H7 (cell line): ENCODE data around the gene PLAAT5. TPM values are rescaled to one million over a fixed set of nuclear protein-coding genes. Genes with fewer than 3 reads are reported as not detected.
"Not testable (repeated sequence)": the region's sequence is repeated elsewhere in the genome, so short reads cannot be mapped to it uniquely, and the experiment has no call there.

Experiments used
- DNase-seq: peaks from one replicate; pipeline ENCODE4 v3.0.0; 2012
- H3K27me3 ChIP-seq: 2 replicates; pipeline ENCODE4 v1.6.0; 2011; ENCODE audit warnings: mild to moderate bottlenecking, low read length; ENCODE audit not compliant: control insufficient read depth, insufficient read depth
- H3K36me3 ChIP-seq: replicated peaks from 2 replicates; pipeline ENCODE4 v1.5.1; 2011; ENCODE audit warnings: low read length; ENCODE audit not compliant: control insufficient read depth, insufficient read depth
- H3K4me3 ChIP-seq: 2 replicates; pipeline ENCODE4 v1.5.1; 2011; ENCODE audit warnings: low read depth, mild to moderate bottlenecking, control low read depth, low read length, moderate library complexity; ENCODE audit not compliant: insufficient read depth
- total RNA-seq: library from RNA; depleted of rRNA; stranded (reverse); fragments of >200 nt; shearing (Covaris generic); gene quantifications from 2 replicates; pipeline ENCODE4 v1.2.3, GENCODE V29; 2014; rRNA removed

Gene PLAAT5, protein sequence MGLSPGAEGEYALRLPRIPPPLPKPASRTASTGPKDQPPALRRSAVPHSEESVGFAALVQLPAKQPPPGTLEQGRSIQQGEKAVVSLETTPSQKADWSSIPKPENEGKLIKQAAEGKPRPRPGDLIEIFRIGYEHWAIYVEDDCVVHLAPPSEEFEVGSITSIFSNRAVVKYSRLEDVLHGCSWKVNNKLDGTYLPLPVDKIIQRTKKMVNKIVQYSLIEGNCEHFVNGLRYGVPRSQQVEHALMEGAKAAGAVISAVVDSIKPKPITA
- total RNA-seq, result 29.6 and 30.0 TPM in 2 replicates

DNA sequence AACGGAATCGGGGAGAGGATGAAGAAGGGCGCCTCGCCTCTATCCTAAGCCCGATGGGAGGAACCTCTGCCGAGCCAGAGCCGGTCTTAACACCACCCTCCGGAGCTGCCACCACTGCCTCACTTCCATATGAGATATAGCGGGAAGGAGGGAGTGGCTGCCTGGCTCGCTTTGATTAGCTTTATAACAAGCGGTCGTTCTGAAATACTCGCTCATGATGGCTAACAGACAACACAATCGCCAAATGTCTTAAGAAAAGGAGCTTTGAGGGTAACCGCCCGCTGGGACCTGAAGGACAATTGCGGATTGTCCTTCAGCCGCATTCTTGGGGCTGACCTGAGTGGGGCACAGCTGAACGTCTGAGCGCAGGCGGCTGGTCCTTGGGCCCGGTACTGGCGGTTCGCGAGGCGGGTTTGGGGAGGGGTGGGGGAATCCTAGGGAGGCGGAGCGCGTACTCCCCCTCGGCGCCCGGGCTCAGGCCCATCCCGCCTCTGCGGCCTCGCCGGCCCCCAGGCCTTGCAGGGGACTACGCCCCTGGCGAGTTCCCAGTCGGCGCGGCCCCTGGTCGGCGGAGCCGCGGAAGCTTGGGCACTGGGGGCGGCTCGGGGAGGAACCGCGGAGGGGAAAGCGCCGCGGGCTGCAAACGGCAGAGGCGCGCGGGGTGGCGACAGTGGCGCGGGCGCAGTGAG is at the start of gene PLAAT5:
TSS of gene PLAAT5 (minus strand) at position 617 of the 689 bp plus-strand sequence. CDS start at position 484, 133 bp downstream.
- H3K27me3 ChIP-seq, result no peaks in the 10 kb centered on the region
- DNase-seq, result peak; percentile 83
- no peaks in the 10 kb centered on the region for H3K36me3 ChIP-seq
- peak within 1 kb of the TSS; percentile 50 for H3K4me3 ChIP-seq

DNA sequence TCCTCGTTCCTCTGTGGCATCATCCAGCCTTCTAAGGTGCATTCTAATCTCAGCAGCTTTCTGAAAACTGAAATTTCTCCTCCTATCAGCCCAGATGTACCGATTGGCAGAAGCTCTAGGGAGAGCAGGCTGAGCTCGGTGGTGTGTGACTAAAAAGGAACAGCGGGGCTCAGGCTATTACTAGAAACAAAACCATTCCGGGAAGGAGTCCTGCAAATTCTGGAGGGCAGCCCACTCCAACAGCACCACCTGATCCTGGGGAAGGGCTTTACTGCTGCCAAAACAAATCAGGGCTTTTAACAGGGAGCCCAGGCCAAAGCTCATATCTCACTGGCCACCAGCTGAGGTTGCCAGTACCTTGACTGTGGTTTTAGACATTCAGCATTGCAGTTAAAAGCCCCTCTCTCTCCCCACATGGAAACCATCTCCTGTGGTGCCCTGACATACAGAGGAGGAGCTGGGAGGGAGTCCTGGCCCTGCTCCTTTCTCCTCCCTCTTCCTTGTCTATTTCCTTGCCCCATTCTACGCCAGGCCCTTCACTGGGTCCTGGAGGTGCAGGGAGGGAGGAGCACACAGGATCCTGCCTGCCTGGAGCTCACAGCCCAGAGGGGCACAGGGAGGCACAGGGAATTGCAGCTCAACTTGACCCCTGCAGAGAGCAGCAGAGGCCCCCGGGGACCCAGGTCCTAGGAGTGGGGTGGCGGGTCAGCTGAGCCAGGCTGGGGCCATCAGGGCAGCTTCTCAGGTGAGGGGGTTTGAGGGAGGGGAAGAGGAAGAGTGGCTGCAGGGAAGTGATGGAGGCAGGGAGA is 46.5 kb upstream of the PLAAT5 start:
- Histone ChIP-seq H3K4me3 (no peak overlapping the region), H3K36me3 (no peaks in the 10 kb centered on the region), H3K27me3 (no peaks in the 10 kb centered on the region)
- peak; percentile 23 for DNase-seq

GRCh38 chr11:63536669-63537292 is 45.8 kb upstream of the PLAAT5 start, which contains the start of gene PLAAT4:
TSS of gene PLAAT4 (plus strand) at chr11:63536808. CDS start at chr11:63536869, 61 bp downstream.
- Histone ChIP-seq H3K36me3 (no peaks in the 10 kb centered on the region), H3K27me3 (no peaks in the 10 kb centered on the region), H3K4me3 (no peak within 1 kb of the TSS)
- DNase-seq, result peak; percentile 36

DNA sequence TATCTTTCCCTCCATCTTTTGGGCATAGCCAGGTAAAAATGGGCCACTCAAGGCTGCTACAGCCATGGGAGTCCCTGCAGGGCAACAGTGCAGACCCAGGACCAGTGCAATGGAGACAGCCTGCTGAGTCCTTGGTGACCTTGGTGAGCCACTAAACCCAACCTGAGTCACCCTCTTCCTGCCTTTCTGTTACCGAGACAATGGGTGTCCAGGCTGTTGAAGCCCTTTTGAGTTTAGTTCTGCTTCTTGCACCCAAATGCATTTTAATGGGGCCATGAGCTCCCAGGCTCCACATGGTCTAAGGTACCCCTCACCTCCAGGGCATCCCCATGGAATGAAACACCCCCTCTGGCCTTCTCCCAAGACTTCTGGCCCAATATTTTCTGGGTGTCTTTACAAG is 44.8 kb upstream of the PLAAT5 start:
- Histone ChIP-seq H3K36me3 (no peaks in the 10 kb centered on the region), H3K27me3 (no peaks in the 10 kb centered on the region), H3K4me3 (no peak overlapping the region)
- no peak for DNase-seq

- H3K27me3 ChIP-seq, result no peaks in the 10 kb centered on the region
- no peak overlapping the region for H3K4me3 ChIP-seq
- H3K36me3 ChIP-seq, result no peaks in the 10 kb centered on the region
- no peak for DNase-seq
Measured at GRCh38 chr11:63534895-63535461, 44.0 kb upstream of the PLAAT5 start.

DNA sequence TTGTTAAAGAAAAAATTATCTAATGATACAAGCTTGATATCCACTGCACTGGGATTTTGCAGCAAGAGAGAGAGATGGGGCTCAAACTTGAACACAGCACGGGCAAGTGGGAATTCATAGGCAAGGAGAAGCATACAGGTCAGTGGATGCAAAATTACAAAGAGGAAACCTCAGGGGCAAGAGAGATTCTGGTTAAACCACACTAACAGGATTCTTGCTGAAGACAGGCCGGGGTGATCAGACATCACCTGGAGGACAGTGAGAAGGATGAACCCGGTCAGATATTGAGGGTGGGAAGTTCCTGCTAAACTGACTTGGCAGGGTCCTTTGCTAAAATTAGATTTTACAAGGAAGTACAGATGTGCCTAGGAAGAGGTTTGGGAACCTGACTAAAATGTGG is 43.1 kb upstream of the PLAAT5 start:
- H3K4me3 ChIP-seq, result no peak overlapping the region
- H3K27me3 ChIP-seq, result no peaks in the 10 kb centered on the region
- H3K36me3 ChIP-seq, result no peaks in the 10 kb centered on the region
- no peak for DNase-seq

- Histone ChIP-seq H3K36me3 (no peaks in the 10 kb centered on the region), H3K4me3 (no peak overlapping the region), H3K27me3 (no peaks in the 10 kb centered on the region)
- DNase-seq, result peak; percentile 13
Measured at GRCh38 chr11:63532799-63533475, 42.0 kb upstream of the PLAAT5 start.

- no peaks in the 10 kb centered on the region for H3K27me3 ChIP-seq
- no peak overlapping the region for H3K4me3 ChIP-seq
- DNase-seq, result no peak
- H3K36me3 ChIP-seq, result no peaks in the 10 kb centered on the region
Measured at GRCh38 chr11:63532117-63532516, 41.1 kb upstream of the PLAAT5 start.

DNA sequence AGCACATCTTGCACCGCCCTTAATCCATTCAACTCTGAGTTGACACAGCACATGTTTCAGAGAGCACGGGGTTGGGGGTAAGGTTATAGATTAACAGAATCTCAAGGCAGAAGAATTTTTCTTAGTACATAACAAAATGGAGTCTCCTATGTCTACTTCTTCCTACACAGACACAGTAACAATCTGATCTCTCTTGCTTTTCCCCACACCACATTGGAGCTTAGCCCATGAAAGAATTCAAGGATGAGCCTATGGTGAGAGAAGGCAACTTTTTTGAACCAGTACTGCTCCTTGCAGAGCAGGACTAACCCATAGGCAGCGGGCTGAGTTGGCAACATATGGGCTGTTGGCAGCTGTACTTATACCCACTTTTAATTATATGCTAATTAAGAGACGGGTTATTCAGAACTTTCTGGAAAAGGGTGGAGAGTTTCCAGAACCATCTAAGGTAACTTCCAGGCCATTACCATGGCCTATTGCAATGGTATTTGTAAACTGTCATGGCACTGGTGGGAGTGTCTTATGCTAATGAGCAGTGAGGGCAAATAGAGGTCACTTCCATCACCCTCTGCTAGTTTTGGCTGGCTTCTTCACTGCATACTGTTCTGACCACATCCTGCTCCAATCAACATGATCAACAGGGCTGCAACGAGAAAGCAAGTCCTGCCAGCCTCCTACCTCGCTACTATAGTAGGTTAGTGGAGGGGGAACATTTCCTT is 40.3 kb upstream of the PLAAT5 start:
- DNase-seq, result peak; percentile 21
- H3K36me3 ChIP-seq, H3K27me3 ChIP-seq, H3K4me3 ChIP-seq: not testable (repeated sequence)

DNA sequence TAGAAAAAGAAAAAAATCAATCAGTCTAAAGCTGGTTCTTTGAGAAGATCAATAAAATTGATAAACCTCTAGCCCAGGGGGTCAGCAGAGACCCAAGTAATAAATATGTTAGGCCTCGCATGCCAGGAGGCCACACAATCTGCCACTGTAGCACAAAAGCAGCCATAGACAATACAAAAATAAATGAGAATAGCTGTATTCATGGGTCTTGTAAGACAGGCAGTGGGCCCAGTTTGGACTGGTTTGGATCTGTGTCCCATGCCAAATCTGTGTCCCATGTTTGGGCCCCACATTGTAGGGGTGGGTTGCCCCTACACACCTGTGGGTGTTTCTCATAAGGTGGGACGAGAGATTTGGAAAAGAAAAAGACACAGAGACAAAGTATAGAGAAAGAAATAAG is 39.1 kb upstream of the PLAAT5 start:
- no peak for DNase-seq
- H3K4me3 ChIP-seq, result no peak overlapping the region

DNA sequence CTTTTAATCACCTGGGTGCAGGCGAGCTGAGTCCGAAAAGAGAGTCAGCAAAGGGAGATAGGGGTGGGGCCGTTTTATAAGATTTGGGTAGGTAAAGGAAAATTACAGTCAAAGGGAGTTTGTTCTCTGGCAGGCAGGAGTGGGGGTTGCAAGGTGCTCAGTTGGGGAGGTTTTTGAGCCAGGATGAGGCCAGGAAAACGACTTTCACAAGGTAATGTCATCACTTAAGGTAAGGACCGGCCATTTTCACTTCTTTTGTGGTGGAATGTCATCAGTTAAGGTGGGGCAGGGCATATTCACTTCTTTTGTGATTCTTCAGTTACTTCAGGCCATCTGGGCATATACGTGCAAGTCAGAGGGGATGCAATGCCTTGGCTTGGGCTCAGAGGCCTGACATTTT is 38.4 kb upstream of the PLAAT5 start:
- H3K36me3 ChIP-seq, H3K27me3 ChIP-seq, DNase-seq, H3K4me3 ChIP-seq: not testable (repeated sequence)

More for the DNA sequence above, 39.1 kb upstream of the PLAAT5 start:
- Histone ChIP-seq H3K36me3 (no peaks in the 10 kb centered on the region), H3K27me3 (no peaks in the 10 kb centered on the region)

DNA sequence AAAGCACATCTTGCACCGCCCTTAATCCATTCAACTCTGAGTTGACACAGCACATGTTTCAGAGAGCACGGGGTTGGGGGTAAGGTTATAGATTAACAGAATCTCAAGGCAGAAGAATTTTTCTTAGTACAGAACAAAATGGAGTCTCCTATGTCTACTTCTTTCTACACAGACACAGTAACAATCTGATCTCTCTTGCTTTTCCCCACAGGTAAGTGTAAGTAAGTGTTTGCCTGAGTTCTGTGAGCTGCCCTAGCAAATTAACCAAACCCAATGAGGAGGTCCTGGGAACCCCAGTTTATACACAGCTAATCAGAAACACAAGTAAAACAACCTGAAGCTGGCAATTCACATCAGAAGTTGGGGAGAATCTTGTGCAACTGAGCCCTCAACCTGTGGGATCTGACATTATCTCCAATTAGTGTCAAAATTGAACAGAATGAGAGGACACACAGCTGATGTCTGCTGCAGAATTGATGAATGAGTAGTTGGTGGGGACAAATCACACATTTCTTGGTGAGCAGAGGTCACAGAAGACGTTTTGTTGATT is 37.8 kb upstream of the PLAAT5 start:
- not testable (repeated sequence) for DNase-seq, H3K36me3 ChIP-seq, H3K4me3 ChIP-seq, H3K27me3 ChIP-seq

- not testable (repeated sequence) for DNase-seq, H3K36me3 ChIP-seq, H3K27me3 ChIP-seq, H3K4me3 ChIP-seq
Measured at GRCh38 chr11:63528156-63528555, 37.2 kb upstream of the PLAAT5 start.
